ENCODE measurements around the gene ASTL. TPM values are rescaled to one million over a fixed set of nuclear protein-coding genes. Genes with fewer than 3 reads are reported as not detected.

Gene ASTL
- total RNA-seq, 1 donor from 2014 or later = not detected

GRCh38 chr2:96116879-96117533, 21.3 kb downstream of the ASTL start:
- TF ChIP-seq EZH2 (IDR thresholded peaks at IDR 0.05; ENCODE audit: insufficient read depth, low read length) (peak; percentile 42), CTCF (IDR thresholded peaks at IDR 0.05; ENCODE audit: insufficient read depth, low read depth, low read length) (peak; percentile 50)
- peaks cover 2% of the 10 kb centered on the region for H3K36me3 Mint-ChIP-seq (ENCODE audit: low read depth, unreplicated experiment)
- Histone ChIP-seq H3K9me3 (ENCODE audit: insufficient read depth, low read depth, low read length) (no peaks in the 10 kb centered on the region), H3K79me2 (ENCODE audit: insufficient read depth, low read length) (no peaks in the 10 kb centered on the region), H3K9ac (ENCODE audit: low read length) (no peak overlapping the region), H3K4me3 (ENCODE audit: insufficient read depth, low read depth, low read length) (peak overlapping the region; percentile 28), H3K27me3 (ENCODE audit: insufficient read depth, low read length) (peaks cover 46% of the 10 kb centered on the region), H4K20me1 (ENCODE audit: insufficient read depth, low read length) (no peaks in the 10 kb centered on the region), H3K27ac (ENCODE audit: low read depth, low read length) (no peak overlapping the region), H3K36me3 (ENCODE audit: insufficient read depth, low read length) (no peaks in the 10 kb centered on the region), H3K4me1 (ENCODE audit: insufficient read depth, low read length) (peaks cover 2% of the 10 kb centered on the region), H3K4me2 (ENCODE audit: low read length) (peak overlapping the region; percentile 76), H2AFZ (ENCODE audit: low read depth, low read length) (peak overlapping the region; percentile 62)
- H3K27ac Mint-ChIP-seq (ENCODE audit: unreplicated experiment) = no peak overlapping the region
- peaks cover 80% of the 10 kb centered on the region for H3K27me3 Mint-ChIP-seq (ENCODE audit: low read depth, unreplicated experiment)
- no peak overlapping the region for H3K4me3 Mint-ChIP-seq (ENCODE audit: unreplicated experiment)
- DNase-seq (ENCODE audit: low read depth) (no peak), FAIRE-seq (no peak)
- peaks cover 10% of the 10 kb centered on the region for H3K9me3 Mint-ChIP-seq (ENCODE audit: unreplicated experiment)
- no peaks in the 10 kb centered on the region for H3K4me1 Mint-ChIP-seq (ENCODE audit: low read depth, unreplicated experiment)

GRCh38 chr2:96116424-96116878, 21.9 kb downstream of the ASTL start, which contains the start of gene ADRA2B:
ADRA2B (minus strand) TSS chr2:96116571; CDS start chr2:96116149, 422 bp downstream.
- Histone ChIP-seq H4K20me1 (ENCODE audit: insufficient read depth, low read length) (no peaks in the 10 kb centered on the region), H3K9me3 (ENCODE audit: insufficient read depth, low read depth, low read length) (no peaks in the 10 kb centered on the region), H3K27ac (ENCODE audit: low read depth, low read length) (no peak within 1 kb of the TSS), H2AFZ (ENCODE audit: low read depth, low read length) (peak within 1 kb of the TSS; percentile 62), H3K4me2 (ENCODE audit: low read length) (peak within 1 kb of the TSS; percentile 76), H3K36me3 (ENCODE audit: insufficient read depth, low read length) (no peaks in the 10 kb centered on the region), H3K79me2 (ENCODE audit: insufficient read depth, low read length) (no peaks in the 10 kb centered on the region), H3K27me3 (ENCODE audit: insufficient read depth, low read length) (peaks cover 40% of the 10 kb centered on the region), H3K9ac (ENCODE audit: low read length) (no peak within 1 kb of the TSS), H3K4me3 (ENCODE audit: insufficient read depth, low read depth, low read length) (peak within 1 kb of the TSS; percentile 28), H3K4me1 (ENCODE audit: insufficient read depth, low read length) (peaks cover 2% of the 10 kb centered on the region)
- DNase-seq (ENCODE audit: low read depth) (no peak), FAIRE-seq (no peak)
- Mint-ChIP-seq H3K9me3 (ENCODE audit: unreplicated experiment) (peaks cover 10% of the 10 kb centered on the region), H3K4me1 (ENCODE audit: low read depth, unreplicated experiment) (no peaks in the 10 kb centered on the region), H3K27me3 (ENCODE audit: low read depth, unreplicated experiment) (peaks cover 77% of the 10 kb centered on the region), H3K27ac (ENCODE audit: unreplicated experiment) (no peak within 1 kb of the TSS), H3K36me3 (ENCODE audit: low read depth, unreplicated experiment) (peaks cover 2% of the 10 kb centered on the region), H3K4me3 (ENCODE audit: unreplicated experiment) (peak within 1 kb of the TSS; percentile 67)
- TF ChIP-seq CTCF (IDR thresholded peaks at IDR 0.05; ENCODE audit: insufficient read depth, low read depth, low read length) = no peak
- TF ChIP-seq EZH2 (IDR thresholded peaks at IDR 0.05; ENCODE audit: insufficient read depth, low read length) = peak; percentile 92

Data from astrocyte (in vitro differentiated cells and primary cell).